Measurements from ENCODE around the gene DRD2. TPM values are rescaled to one million over a fixed set of nuclear protein-coding genes. Genes with fewer than 3 reads are reported as not detected.

DRD2 gene
- total and polyA plus RNA-seq, 12 donors, result 0.23 to 13.8 (median 5.3) TPM; not detected in 3

DNA sequence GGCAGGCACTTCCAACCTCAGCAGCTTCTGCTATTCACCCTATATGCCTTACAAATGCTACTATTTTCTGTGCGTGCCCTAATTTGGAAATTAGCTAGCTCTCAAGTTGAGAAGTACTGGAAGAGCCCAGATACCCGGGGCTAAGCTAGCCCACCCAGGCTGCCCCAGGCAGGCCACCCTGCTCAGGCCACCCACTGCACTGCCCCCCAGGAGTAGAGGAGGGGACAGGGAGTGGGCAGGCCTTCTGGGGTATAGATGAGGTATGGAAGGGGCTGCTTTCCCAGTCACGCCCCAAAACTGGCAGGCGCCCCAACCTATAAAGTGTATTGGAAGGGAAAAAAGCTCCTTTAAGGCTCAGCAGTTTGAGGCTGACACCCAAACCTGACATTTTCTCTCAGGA, 43.5 kb downstream of the DRD2 start:
- TF ChIP-seq, protein P1, sequence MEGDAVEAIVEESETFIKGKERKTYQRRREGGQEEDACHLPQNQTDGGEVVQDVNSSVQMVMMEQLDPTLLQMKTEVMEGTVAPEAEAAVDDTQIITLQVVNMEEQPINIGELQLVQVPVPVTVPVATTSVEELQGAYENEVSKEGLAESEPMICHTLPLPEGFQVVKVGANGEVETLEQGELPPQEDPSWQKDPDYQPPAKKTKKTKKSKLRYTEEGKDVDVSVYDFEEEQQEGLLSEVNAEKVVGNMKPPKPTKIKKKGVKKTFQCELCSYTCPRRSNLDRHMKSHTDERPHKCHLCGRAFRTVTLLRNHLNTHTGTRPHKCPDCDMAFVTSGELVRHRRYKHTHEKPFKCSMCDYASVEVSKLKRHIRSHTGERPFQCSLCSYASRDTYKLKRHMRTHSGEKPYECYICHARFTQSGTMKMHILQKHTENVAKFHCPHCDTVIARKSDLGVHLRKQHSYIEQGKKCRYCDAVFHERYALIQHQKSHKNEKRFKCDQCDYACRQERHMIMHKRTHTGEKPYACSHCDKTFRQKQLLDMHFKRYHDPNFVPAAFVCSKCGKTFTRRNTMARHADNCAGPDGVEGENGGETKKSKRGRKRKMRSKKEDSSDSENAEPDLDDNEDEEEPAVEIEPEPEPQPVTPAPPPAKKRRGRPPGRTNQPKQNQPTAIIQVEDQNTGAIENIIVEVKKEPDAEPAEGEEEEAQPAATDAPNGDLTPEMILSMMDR (IDR thresholded peaks at IDR 0.05), result no peak
- no peak for TF ChIP-seq POLR2A (IDR thresholded peaks at IDR 0.05)
- no peak overlapping the region for H3K27ac ChIP-seq
- H3K9me3 ChIP-seq (replicated peaks in 1 of 3), result no peaks in the 10 kb centered on the region
- no peaks in the 10 kb centered on the region for H3K27me3 ChIP-seq
- intact Hi-C loops (cut with DNase I), result no loop called here
- WGBS, 4 donors, result 89 to 93% (median 91%) methylated on average over 3 to 4 of the region's 4 CpGs
- H3K4me1 ChIP-seq (replicated peaks in 1 of 2), result peaks cover 0 to 5% of the 10 kb centered on the region in 2 donors
- no peak overlapping the region for H3K4me3 ChIP-seq
- no peaks in the 10 kb centered on the region for H3K36me3 ChIP-seq (replicated peaks in 1 of 2)
- DNase-seq, result no peak

DNA sequence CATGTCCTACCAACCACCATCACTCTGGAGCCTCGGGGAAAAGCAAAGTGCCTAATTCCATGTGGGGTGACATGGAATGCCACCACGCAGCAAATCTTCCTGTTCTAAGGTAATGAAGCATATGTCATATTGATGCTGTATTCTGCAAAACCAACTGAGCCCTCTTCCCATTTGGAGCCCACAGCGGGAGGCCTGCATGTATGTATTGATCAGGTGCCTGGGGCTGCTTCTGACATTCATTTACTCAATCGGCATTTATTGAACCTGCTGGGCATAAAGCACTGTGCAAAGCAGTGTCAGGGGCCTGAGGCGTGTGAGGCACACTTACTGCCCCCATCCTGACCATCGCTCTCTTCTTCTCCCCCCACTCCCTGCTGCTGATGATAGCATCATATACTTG, 48.5 kb downstream of the DRD2 start:
- H3K9me3 ChIP-seq (replicated peaks in 1 of 3), result no peaks in the 10 kb centered on the region
- H3K27me3 ChIP-seq, result no peaks in the 10 kb centered on the region
- 88 to 89% (median 88%) methylated on average over 6 of the region's 6 CpGs for WGBS, 4 donors
- no peak overlapping the region for H3K4me3 ChIP-seq
- intact Hi-C loops (cut with DNase I), result no loop called here
- no peak for DNase-seq
- no peaks in the 10 kb centered on the region for H3K36me3 ChIP-seq (replicated peaks in 1 of 2)
- no peaks in the 10 kb centered on the region for H3K4me1 ChIP-seq (replicated peaks in 1 of 2)
- no peak for TF ChIP-seq POLR2A (IDR thresholded peaks at IDR 0.05)
- TF ChIP-seq, protein P1 (IDR thresholded peaks at IDR 0.05), result no peak
- no peak overlapping the region for H3K27ac ChIP-seq

DNA sequence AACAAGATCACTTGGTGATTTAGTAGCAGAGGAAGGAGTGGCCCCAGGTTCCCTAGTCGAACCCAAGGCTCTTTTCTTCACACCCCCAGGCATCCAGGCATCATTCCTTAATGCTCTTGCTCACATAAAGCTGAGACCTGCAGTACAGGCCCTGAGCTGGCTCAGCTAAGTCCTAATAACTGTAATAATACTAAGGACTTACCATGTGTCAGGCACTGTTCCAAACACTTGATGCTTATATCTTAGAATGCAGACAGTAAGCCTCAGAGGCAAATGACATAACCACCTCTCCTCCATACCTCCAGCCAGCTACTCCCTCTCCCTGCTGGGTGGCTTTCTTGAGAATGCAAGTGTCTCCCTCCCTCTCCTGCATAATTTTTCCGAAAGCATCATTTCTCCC, 54.4 kb downstream of the DRD2 start:
- Histone ChIP-seq H3K4me3 (no peak overlapping the region), H3K27ac (no peak overlapping the region), H3K4me1 (replicated peaks in 1 of 2) (no peaks in the 10 kb centered on the region), H3K36me3 (replicated peaks in 1 of 2) (no peaks in the 10 kb centered on the region), H3K9me3 (replicated peaks in 1 of 3) (no peaks in the 10 kb centered on the region), H3K27me3 (no peaks in the 10 kb centered on the region)
- intact Hi-C loops (cut with DNase I), result no loop called here
- 33 to 61% (median 54%) methylated on average over 2 of the region's 2 CpGs for WGBS, 4 donors
- TF ChIP-seq, protein P1 (IDR thresholded peaks at IDR 0.05), result no peak
- TF ChIP-seq POLR2A (IDR thresholded peaks at IDR 0.05), result no peak
- no peak for DNase-seq

DNA sequence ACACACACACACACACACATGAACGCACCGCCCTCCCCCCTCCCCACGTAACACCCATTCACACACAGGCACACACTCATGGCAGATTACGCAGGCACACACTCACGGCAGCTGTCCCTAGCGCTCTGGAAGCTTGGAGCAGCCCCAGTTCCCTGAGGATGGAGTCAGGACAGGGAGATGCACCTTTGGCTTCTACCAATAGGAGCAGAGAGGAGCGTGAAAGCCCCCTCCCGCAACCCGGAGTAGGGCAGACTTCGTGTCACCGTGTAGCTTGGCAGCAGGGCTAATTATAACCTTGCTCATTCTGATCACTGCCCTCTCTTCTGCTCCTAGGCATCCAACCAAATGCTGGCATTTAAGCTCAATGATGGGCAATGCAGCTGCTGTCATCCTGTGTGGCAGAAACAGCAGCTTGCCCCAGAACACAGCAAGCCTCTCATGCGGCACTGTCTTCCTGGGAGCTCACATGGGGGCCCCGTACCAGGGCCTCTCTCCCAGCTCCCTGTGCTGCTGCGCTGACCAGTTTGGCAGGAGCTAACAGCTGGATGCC, 55.7 kb downstream of the DRD2 start:
- WGBS, 4 donors, result 76 to 78% (median 76%) methylated on average over 13 to 14 of the region's 14 CpGs
- intact Hi-C loops (cut with DNase I), result no loop called here
- TF ChIP-seq, protein P1 (IDR thresholded peaks at IDR 0.05), result no peak
- TF ChIP-seq POLR2A (IDR thresholded peaks at IDR 0.05), result no peak
- no peaks in the 10 kb centered on the region for H3K27me3 ChIP-seq
- no peak overlapping the region for H3K4me3 ChIP-seq
- no peaks in the 10 kb centered on the region for H3K9me3 ChIP-seq (replicated peaks in 1 of 3)
- no peaks in the 10 kb centered on the region for H3K36me3 ChIP-seq (replicated peaks in 1 of 2)
- H3K27ac ChIP-seq, result no peak overlapping the region
- no peaks in the 10 kb centered on the region for H3K4me1 ChIP-seq (replicated peaks in 1 of 2)
- no peak for DNase-seq
